GM21786 (cell line): Measurements from ENCODE around the gene ECE1.
A peak's percentile ranks its signal among the peaks of the same experiment; 100 is the strongest.

Experiments
- ATAC-seq: cut with Tn5 transposase; IDR thresholded peaks from one replicate; pipeline ENCODE4 v1.9.1; 2021; ENCODE audit not compliant: unreplicated experiment

The ECE1 gene

GRCh38 chr1:21289700-21290545 lies at the start of gene ECE1:
TSS of gene ECE1 (minus strand) at chr1:21290463. CDS start at chr1:21290414, 49 bp downstream.
- no peak for ATAC-seq

DNA sequence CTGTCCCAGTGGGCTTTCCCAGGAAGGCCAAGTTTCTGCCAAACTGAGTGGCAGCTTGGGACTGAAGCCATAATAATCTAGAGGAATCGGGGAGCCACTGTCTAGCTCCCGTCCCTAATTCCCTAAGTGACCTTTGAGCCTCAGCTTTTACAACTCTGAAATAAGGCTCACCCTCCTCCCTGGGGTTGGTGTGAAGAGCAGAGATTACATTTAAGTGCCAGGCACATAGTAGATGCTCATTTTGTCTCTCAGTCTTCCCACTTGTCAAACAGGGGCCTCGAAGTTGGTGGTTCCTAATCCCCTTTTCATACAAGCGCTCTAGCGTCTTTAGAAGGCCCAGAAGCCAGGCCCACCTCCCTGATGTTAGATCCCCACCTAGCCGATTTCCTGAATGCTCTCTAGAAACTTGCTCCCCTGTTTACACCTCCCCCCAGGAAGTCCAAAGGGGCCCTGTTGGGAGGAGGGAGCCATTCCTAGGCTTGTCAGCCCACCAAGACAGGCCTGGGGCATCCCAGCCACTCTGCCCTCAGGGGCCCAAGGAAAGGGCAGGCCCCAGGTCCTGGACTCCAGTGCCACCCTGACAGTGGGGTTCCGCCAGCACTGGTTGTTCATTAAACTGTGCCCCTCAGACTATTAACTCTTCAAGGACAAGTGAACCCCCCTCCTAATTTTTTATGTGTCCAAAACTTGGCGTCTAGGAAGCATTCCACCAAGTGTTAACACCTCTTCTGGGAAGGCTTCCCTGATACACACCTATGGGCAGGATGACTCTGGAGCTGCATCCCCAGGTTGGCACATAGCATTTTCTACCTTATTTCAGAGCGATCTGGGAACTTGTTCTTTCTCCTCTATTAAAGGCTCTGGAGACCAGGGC lies 49.3 kb upstream of the ECE1 start:
- ATAC-seq, result no peak

DNA sequence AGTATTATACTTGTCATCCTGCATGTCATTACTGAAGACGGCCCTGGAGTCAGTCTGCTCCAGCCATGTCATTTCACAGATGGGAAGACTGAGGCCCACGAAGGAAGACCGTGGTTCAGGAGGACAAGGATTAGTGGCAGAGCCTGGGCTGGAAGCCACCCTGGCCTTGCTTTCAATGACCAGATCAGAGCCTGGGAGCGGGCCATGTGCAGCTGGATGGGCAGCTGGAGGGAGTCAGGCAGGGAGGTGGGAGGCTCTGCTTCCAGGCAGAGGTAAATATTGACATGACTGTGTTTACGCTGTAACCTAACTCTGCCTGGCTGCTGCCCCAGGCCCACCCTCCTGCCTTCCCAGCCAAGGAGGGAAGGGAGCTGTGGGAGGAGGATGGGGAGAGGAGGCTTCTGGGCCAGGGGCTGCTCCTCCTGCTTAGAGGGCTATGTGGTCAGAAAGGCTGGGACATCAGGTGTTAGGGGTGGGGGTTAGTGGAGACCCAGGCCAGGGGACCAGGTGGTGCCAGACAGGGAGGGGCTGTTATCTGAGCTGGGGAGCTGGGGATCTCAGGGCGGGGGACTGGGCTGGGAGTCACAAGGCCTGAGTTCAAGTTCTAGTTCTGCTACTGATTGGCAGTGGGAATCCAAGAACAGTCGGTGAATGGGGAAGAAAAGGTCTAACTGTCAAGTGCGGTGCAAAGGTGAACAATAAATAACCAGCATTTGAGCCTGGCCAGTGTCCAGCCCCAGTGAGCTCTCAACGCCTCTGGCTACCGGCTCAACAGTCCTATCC lies 48.5 kb upstream of the ECE1 start:
- ATAC-seq, result no peak

- no peak for ATAC-seq
Measured at GRCh38 chr1:21337928-21338572, 47.8 kb upstream of the ECE1 start.

DNA sequence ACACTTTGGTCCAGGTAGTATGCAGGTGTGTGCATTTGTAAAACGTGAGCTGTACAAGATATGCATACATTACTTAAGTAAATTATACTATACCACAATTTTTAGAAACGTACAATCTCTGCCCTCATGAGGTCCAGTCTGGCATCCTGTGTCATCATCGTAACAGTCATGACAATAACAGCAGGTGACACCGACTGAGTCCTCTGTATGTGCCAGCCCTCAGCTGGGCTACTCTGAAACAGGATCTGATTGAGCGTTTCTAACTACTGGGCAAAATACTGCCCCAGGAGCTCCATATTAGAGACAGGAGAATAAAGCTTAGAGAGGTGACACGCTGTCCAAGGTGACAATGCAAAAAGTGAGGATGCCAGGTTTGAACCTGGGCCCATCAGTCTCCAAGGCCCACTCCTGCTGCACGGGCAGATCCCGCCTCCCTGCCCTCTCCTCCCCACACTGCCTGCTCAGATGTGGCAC lies 47.2 kb upstream of the ECE1 start:
- ATAC-seq, result no peak

DNA sequence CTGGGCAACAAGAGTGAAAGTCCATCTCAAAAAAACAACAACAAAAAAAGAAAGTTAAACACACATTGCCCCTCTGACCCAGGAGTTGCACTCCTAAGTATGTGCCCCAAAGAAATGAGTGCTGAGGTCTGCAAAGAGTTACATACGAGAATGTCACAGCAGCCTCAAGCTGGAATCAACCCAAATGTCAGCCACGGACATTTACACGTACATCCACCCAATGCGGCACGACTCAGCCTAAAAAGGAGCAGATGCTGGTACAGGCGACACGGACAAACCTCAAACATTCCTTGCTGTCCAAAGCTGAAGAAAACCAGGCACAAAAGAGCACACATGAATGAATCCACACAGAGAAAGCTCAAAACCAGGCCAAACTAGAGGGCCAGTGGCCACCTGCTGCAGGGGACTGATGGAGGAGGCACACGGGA lies 46.8 kb upstream of the ECE1 start:
- no peak for ATAC-seq

GRCh38 chr1:21335750-21336224 lies 45.5 kb upstream of the ECE1 start:
- no peak for ATAC-seq

- ATAC-seq, result no peak
Measured at GRCh38 chr1:21335088-21335691, 44.9 kb upstream of the ECE1 start.

- ATAC-seq, result peak; percentile 60
Measured at GRCh38 chr1:21334214-21335087, 44.2 kb upstream of the ECE1 start.

DNA sequence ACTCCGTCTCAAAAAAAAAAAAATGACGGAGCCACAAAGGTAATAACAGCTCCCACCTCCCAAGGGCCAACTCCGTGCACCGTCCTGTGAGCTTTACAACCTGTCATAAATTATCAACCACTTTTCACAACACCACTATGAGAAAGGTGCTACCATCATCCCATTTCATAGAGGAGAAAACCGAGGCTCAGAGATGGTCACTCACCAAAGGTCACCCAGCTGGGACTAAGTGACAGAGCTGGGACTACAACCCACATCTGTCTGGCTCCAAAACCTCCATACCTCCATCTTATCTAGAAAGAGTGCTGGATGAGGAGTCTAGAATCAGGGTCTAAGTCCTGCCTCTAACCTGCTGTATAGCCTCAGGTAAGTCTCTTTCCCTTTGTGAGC lies 43.6 kb upstream of the ECE1 start:
- ATAC-seq, result no peak

DNA sequence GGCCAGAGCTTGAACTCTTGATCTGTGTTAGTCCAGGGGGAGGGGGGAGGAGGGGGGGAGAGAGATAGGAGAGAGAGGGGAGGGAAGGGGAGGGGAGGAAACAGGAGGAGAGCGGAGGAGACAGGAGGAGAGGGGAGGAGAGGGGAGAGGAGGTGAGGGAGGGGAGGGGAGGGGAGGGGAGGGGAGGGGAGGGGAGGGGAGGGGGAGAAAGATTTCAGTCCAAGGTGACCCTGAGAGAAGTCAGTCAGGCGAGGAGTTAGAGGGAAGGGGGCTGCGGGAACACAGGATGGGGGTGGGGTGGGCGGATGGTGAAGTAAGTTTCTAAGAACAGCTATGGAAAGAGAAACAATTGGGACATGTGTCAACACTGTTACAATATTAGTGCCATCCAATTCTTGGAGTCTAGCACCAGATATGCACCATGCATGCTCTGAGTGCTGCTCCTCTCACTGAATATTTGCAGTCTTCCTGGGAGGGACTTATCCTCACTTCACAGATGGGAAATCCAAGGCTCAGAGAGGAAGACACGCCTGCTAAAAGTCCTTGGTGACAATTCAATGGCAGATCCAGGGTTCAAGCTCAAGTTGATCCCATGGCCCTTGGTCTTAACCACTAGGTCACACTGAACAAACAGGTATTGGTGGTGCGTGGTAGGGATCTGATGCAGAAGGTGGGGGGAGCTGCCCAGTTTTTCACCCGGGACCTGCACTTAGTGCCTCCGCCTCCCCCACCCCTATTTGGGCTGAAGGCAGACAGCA lies 42.5 kb upstream of the ECE1 start:
- no peak for ATAC-seq

DNA sequence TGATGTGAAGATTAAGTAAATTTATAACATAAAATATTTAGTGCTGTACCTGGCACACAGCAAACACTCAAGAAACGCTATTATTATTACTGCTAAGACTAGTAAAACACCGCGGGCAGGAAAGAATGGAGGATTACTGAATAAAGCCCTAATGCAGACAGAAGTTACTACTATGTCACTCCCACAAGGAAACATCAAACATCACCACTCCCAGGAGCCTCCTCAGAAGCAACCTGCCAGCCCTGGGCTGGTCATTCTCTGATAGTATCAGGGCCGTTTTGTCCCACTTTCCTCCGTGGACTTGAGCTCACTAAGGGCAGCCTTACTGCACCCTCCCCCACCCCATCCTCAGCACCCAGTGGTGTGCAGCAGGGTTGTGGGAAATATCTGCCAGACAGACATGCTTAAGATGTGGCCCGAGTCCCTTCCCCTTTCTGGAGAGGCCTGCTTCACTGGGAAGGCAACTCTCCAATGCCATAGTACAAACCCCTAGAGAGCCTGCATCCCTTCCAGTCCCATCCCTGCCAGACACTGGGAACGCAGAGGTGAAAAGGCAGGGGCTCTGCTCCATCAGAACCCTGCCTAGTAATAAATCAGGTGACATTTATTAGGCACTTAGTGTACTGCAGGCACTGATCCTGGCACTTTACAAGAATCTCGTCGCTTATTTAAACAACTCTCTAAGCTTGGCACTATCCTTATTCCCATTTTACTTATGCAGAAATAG lies 41.7 kb upstream of the ECE1 start:
- ATAC-seq, result no peak

GRCh38 chr1:21330544-21330943 lies 40.3 kb upstream of the ECE1 start:
- no peak for ATAC-seq

GRCh38 chr1:21329209-21329844 lies 39.1 kb upstream of the ECE1 start:
- ATAC-seq, result no peak

DNA sequence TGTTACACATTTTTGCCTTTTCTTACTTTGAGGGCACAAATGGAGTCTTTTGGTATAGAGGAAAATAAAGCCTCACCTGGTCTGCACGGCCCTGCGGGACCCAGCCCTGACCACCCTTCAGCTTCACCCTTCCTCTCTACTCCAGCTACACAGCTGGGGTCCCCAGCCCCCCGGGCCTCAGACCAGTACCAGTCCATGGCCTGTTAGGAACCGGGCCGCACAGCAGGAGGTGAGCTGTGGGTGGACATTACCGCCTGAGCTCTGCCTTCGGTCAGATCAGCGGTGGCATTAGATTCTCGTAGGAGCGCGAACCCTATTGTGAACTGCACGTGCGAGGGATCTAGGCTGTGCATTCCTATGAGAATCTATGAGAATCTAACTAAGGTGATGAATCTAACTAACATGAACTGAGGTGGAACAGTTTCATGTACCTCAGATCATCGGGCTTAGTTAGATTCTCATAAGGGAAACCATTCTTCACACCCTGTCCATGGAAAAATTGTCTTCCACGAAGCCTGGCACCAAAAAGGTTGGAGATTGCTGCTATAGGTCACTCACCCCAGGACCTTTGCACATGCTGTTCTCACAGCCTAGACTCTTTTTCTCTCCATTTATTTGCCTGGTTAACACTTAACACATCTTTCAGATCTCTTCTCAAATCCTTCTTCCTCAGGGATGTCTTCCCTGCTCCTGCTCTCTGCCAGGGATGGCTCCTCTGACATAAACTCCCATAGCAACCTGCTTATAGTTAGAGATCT lies 37.5 kb upstream of the ECE1 start:
- no peak for ATAC-seq

DNA sequence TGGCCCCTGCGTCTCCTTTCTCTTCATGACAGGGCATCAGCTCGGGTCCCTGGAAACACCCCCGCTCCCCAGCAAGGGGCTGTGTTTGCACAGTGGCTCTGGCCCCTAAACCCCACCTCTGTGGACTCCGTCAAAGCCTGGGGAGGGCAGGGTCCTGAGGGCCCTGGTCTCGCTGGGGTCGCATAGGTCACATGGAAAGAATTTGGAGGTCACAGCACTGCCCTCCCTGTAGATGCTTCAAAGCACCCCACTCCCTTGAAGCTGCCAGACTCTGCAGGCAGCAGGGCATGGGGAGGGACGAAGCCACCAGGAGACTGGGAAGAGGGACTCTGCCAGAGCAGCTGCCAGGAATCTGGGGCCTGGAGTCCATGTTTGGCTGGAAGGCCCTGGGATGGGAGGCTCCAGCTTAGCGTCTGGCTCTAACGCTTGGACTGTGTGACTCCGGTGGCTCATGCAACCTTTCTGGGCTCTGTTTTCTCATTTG lies 36.6 kb upstream of the ECE1 start:
- no peak for ATAC-seq
